Stimulated activated CD4-positive, alpha-beta T cell treated with anti-CD3 and anti-CD28 coated beads, Interleukin-2, amount 100 ng/mL, for 48 hours (primary cell): ENCODE measurements around the gene MLC1.

Experiments
- DNase-seq, 2 donors: peaks; one replicate each; pipeline ENCODE4 v3.0.0-alpha.2; 2020

The MLC1 gene

GRCh38 chr22:50057278-50058060 lies 27.8 kb downstream of the MLC1 start:
- no peak for DNase-seq

GRCh38 chr22:50056214-50056972 lies 28.8 kb downstream of the MLC1 start:
- no peak for DNase-seq

GRCh38 chr22:50053861-50054260 lies 31.4 kb downstream of the MLC1 start:
- DNase-seq, result no peak

GRCh38 chr22:50051930-50052329 lies 33.3 kb downstream of the MLC1 start:
- no peak for DNase-seq

- DNase-seq, result no peak
Observed at GRCh38 chr22:50049299-50050195, 35.7 kb downstream of the MLC1 start.

DNA sequence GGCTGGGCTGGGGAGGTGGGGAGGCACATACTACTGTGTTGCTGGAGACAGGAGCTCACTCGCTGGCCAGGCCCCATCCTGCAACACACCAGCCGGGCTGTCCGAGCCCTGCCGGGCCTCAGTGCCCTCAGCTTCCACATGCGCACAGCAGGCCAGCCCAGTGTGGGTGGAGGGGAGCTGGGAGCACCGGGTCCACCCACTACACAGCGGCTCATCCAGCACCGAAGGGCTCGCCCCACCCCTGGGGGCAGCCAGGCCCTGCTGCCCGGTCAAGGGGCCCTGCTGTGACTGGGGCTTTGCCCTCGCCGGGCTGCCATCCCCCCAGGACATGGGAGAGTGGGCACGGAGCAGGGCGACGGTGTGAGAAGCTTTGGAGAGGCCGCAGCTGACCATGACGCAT lies 36.4 kb downstream of the MLC1 start:
- DNase-seq, result no peak

- no peak for DNase-seq
Observed at GRCh38 chr22:50048061-50048765, 37.0 kb downstream of the MLC1 start.

DNA sequence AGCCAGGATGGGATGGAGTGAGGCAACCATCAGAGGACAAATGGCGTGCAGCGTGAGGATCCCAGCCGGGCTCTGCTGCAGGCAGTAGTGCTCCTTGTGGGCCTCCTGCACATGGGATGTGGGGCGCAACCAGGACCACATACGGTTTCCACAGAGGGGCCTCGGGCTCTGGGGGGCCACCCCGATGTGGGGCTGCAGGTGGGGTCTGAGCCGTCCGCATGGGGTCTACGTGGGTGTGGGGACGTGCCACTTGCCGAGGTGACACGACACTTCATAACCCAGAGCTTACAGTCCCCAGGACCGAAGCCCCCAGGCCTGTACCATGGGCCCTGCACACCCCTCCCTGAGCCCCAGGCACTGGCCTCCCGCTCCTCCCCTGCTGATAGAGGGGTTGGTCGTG lies 37.9 kb downstream of the MLC1 start:
- DNase-seq, result no peak

DNA sequence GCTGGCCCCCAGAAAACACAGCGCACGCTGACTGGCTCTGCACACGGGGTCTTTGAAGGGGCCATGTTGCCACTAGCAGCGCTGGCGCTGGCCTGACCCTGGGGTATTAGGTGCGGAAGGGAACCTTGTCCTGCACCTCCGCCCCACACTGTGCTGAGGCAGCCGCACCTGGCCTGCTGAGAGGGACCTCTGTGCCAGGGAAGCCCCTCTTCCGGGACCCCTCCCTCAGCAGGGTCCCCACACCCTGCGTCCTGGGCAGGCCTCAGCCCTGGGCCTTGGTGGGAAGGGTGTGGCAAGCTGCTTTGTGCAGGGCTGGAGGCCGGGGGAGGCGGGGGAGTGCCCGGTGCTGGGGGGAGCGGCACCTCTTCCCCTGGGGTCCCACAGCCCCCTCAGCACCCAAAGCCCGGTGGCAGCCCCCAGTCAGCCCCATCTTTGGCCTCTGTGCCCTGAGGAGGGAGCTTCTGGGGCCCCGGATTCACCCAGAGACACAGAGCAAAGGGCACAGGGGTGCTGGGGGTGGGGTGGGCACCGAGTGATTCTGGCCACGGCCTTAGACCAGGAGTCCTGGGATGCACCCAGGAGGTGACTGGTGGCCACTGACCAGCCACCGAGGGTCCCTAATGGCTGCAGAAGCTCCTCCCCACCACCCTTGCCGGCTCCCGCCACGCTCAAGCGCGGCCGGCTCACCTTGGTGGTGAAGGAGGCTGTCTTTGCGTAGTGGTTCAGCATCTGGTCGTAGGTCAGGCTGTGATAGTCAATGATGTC lies 38.6 kb downstream of the MLC1 start:
- no peak for DNase-seq

DNA sequence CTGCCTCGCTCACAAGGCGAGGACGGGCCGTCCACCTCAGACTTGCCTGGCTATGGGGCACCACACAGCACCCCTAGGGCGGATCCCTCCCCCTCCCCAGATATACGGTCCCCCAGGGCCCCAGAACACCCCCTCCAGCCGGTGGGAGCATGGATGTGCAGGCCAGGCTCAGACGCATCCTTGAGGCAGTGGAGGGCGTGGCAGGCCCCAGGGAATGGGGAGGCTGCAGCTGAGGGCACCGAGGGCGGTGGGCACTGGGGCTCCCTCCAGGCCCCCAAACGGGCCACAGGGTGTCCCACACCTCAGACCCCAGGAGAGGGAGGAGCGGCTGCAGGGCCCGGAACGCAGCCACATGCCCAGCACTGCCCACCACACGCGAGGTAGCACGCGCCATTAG lies 39.2 kb downstream of the MLC1 start:
- no peak for DNase-seq

GRCh38 chr22:50045211-50046018 lies 39.8 kb downstream of the MLC1 start:
- no peak for DNase-seq

GRCh38 chr22:50044485-50045118 lies 40.6 kb downstream of the MLC1 start:
- DNase-seq, result no peak

- DNase-seq, result no peak
Observed at GRCh38 chr22:50041361-50042065, 43.7 kb downstream of the MLC1 start.

- DNase-seq, result no peak
Observed at GRCh38 chr22:50040717-50041116, 44.5 kb downstream of the MLC1 start.

DNA sequence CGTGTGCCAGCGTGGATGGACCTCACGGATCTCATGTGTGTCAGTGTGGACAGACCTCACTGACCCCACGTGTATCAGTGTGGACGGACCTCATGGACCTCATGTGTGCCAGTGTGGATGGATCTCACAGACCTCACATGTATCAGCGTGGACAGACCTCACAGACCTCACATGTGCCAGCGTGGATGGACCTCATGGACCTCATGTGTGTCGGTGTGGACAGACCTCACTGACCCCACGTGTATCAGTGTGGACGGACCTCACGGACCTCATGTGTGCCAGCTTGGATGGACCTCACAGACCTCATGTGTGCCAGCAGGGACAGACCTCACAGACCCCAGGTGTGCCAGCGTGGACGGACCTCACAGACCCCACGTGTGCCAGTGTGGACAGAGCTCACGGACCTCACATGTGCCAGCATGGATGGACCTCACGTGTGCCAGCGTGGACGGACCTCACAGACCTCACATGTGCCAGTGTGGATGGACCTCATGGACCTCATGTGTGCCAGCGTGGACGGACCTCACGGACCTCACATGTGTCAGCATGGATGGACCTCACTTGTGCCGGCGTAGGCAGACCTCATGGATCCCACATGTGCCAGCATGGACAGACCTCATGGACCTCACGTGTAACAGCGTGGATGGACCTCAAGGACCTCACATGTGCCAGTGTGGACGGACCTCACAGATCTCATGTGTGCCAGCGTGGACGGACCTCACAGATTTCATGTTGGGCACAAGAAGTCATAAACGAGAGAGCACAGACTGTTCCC lies 45.4 kb downstream of the MLC1 start:
- DNase-seq, result no peak

- DNase-seq, result no peak
Observed at GRCh38 chr22:50035976-50036724, 49.1 kb downstream of the MLC1 start.

- DNase-seq, result no peak
Observed at GRCh38 chr22:50035131-50035881, 49.9 kb downstream of the MLC1 start.
